Neutrophil (primary cell): ENCODE data around the gene EPM2A.
"Not testable (repeated sequence)": the region's sequence is repeated elsewhere in the genome, so short reads cannot be mapped to it uniquely, and the experiment has no call there.

ENCODE experiments used
- H3K27ac ChIP-seq: fragments of 200-600 bp; sonication (generic); 2 replicates; pipeline ENCODE4 v1.5.1; 2016; ENCODE audit warnings: mild to moderate bottlenecking, moderate library complexity
- H3K27me3 ChIP-seq: fragments of 200-600 bp; sonication (generic); 2 replicates; pipeline ENCODE4 v1.6.0; 2016; ENCODE audit warnings: mild to moderate bottlenecking
- H3K36me3 ChIP-seq: fragments of 200-600 bp; sonication (generic); 2 replicates; pipeline ENCODE4 v1.5.1; 2017
- H3K4me1 ChIP-seq, 2 experiments: fragments of 200-600 bp in 1 of 2; sonication (generic) in 1 of 2; 1 replicate in 1 of 2; 2 replicates in 1 of 2; pipeline versions ENCODE4 v1.5.1 to v1.6.1; 2013 to 2016; ENCODE audit warnings: low read depth in 1 of 2, low read length in 1 of 2, mild to moderate bottlenecking in 1 of 2, moderate library complexity in 1 of 2; ENCODE audit not compliant: control insufficient read depth in 1 of 2, insufficient read depth in 1 of 2
- H3K4me3 ChIP-seq, 2 experiments: fragments of 200-600 bp in 1 of 2; sonication (generic) in 1 of 2; 1 replicate in 1 of 2; 2 replicates in 1 of 2; pipeline ENCODE4 v1.5.1; 2013 to 2016; ENCODE audit warnings: low read depth in 1 of 2, low read length in 1 of 2, mild to moderate bottlenecking in 1 of 2, moderate library complexity in 1 of 2
- H3K9me3 ChIP-seq: fragments of 200-600 bp; sonication (generic); 2 replicates; pipeline ENCODE4 v1.5.1; 2016
- CTCF ChIP-seq: fragments of 200-600 bp; sonication (generic); IDR thresholded peaks from 2 replicates; pipeline ENCODE4 v1.5.1; 2016; ENCODE audit warnings: antibody characterized with exemption

The EPM2A gene

GRCh38 chr6:145749632-145750031, 14.3 kb upstream of the EPM2A start:
- Histone ChIP-seq H3K4me1 (peaks cover 0 to 5% of the 10 kb centered on the region in 2 experiments), H3K9me3 (no peaks in the 10 kb centered on the region), H3K4me3 (no peak overlapping the region), H3K27ac (no peak overlapping the region), H3K36me3 (no peaks in the 10 kb centered on the region), H3K27me3 (no peaks in the 10 kb centered on the region)
- TF ChIP-seq CTCF: no peak

DNA sequence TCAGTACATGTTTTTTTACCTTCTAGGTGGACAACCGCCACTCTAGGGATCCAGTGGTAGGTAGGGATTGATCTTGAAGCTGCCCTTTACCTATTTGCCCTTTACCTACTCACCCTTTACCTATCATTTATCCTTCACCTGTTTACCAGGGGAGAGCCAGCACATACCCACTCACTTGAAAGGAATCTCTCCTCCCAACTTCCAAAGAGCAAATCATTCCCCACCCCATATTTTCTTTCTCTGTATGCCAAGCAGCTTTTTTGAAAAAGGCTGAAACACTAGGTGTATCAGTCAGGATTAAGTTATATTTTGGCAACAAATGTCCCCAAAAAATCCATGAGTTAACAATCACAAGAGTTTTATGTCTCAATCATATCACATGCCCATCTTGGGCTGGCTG, 10.5 kb upstream of the EPM2A start:
- Histone ChIP-seq H3K4me1 (peaks cover 0 to 5% of the 10 kb centered on the region in 2 experiments), H3K36me3 (no peaks in the 10 kb centered on the region), H3K9me3 (no peaks in the 10 kb centered on the region), H3K27me3 (no peaks in the 10 kb centered on the region), H3K4me3 (no peak overlapping the region), H3K27ac (no peak overlapping the region)
- no peak for TF ChIP-seq CTCF

GRCh38 chr6:145744619-145745018, 9.3 kb upstream of the EPM2A start:
- no peak overlapping the region for H3K4me3 ChIP-seq
- no peaks in the 10 kb centered on the region for H3K36me3 ChIP-seq
- H3K4me1 ChIP-seq: peaks cover 0 to 3% of the 10 kb centered on the region in 2 experiments
- H3K27me3 ChIP-seq: no peaks in the 10 kb centered on the region
- no peak overlapping the region for H3K27ac ChIP-seq
- TF ChIP-seq CTCF: no peak
- no peaks in the 10 kb centered on the region for H3K9me3 ChIP-seq

DNA sequence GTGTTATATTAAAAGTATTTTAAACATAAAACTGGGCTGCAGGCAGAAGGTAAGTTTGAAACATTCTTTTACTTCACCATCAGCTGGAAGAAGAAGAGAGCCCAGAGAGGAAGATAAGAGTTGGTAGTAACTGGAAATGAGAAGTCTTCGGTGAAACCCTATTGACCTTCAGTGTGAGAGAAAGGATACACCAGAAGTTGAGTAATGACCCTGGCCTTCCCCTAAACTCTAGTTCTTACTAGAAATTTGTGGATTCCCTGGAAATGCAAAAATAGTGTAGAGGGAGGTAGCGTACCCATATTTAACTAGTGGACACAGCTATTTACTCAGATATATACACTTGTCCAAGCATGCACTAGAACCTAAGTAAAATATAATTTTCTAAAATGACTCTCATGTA, 8.0 kb upstream of the EPM2A start:
- no peak overlapping the region for H3K4me3 ChIP-seq
- no peaks in the 10 kb centered on the region for H3K9me3 ChIP-seq
- no peaks in the 10 kb centered on the region for H3K4me1 ChIP-seq
- H3K27ac ChIP-seq: no peak overlapping the region
- no peaks in the 10 kb centered on the region for H3K36me3 ChIP-seq
- no peak for TF ChIP-seq CTCF
- H3K27me3 ChIP-seq: no peaks in the 10 kb centered on the region

DNA sequence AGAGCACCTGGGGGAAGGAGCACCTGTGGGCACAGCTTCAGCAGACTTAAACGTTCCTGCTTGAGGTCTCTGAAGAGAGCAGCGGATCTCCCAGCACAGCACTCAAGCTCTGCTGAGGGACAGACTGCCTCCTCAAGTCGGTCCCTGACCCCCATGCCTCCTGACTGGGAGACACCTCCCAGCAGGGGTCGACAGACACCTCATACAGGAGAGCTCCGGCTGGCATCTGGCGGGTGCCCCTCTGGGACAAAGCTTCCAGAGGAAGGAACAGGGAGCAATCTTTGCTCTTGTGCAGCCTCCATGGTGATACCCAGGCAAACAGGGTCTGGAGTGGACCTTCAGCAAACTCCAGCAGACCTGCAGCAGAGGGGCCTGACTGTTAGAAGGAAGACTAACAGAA, 7.2 kb upstream of the EPM2A start:
- H3K27ac ChIP-seq, H3K4me3 ChIP-seq, H3K36me3 ChIP-seq, H3K27me3 ChIP-seq, H3K4me1 ChIP-seq, H3K9me3 ChIP-seq: not testable (repeated sequence)

- H3K4me3 ChIP-seq, H3K27ac ChIP-seq, H3K36me3 ChIP-seq, H3K9me3 ChIP-seq, H3K27me3 ChIP-seq: not testable (repeated sequence)
- peaks cover 14 to 22% of the 10 kb centered on the region in 2 experiments for H3K4me1 ChIP-seq
Observed at GRCh38 chr6:145739685-145740084, 4.4 kb upstream of the EPM2A start.

GRCh38 chr6:145738265-145738664, 2.9 kb upstream of the EPM2A start:
- no peaks in the 10 kb centered on the region for H3K27me3 ChIP-seq
- TF ChIP-seq CTCF: no peak
- H3K9me3 ChIP-seq: no peaks in the 10 kb centered on the region
- no peaks in the 10 kb centered on the region for H3K36me3 ChIP-seq
- no peak overlapping the region for H3K4me3 ChIP-seq
- no peak overlapping the region for H3K27ac ChIP-seq
- H3K4me1 ChIP-seq: peaks cover 27 to 35% of the 10 kb centered on the region in 2 experiments
